GM19463 (cell line): ENCODE data around the gene FAM171A2.
"Not testable (repeated sequence)": the region's sequence is repeated elsewhere in the genome, so short reads cannot be mapped to it uniquely, and the experiment has no call there.

Source experiments
- ATAC-seq: cut with Tn5 transposase; IDR thresholded peaks from one replicate; pipeline ENCODE4 v1.9.1; 2021; ENCODE audit warnings: mild to moderate bottlenecking, moderate library complexity; ENCODE audit not compliant: unreplicated experiment

FAM171A2 gene

DNA sequence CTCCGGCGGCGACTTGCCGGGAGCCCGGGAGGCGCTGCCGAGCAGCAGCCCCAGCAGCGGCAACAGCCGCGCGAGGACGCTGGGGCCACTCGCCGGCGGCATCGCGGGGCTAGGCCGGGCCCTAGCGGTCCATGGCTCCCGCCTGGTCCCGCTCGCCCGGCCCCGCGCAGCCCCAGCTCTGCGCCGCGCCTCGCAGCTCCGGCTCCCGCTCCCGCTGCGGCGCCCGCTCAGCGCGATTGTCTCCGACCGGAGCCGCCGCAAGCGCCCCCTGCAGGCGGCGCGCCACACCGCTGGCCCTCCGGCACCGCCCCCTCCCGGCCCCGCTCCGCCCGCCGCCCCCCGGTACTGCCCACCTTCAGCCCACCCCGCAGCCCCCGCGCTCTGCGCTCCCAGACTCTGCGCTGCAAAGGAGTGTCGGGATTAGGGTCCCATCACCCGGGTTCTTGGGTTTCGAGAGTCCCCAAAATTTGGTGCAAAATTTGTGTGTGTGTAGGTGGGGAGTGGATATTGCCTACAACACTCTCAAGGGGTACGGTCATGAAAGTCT, at the start of gene FAM171A2:
Gene FAM171A2 (minus strand): TSS at position 241 of the 547 bp plus-strand sequence. CDS start 139 bp downstream, at position 102.
- ATAC-seq = no peak

DNA sequence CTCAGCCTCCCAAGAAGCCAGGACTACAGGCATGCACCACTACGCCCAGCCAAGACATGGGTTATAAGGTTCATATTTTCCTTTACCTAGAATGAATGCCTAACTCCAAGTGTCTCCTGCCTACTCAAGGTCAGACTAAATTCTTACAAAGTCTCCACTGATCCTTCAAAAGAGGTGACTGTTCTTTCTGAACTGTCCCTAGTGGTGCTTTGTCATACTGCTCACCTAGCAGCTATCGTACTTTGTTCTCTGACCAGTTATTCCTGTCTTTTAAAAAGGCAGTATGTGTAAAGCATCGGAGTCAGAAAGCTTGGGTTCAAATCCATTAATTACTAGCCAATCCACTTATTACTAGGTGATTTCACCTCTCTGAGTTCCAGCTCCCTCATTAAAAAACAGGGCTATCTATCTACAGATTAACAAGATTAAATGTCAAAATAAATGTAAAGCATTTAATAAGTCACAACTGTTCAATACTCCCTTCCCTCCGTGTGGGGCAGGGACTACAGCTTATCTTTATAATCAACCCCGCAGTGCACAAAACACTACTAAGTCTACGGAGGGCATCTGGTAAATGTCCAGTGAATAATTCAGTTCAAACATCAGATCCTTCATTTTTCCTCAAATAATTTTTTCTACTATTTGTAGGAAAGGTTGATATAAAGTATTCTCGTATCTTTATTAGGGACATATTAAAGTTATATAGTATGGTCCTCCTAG, 45.8 kb upstream of the FAM171A2 start:
- ATAC-seq = no peak

DNA sequence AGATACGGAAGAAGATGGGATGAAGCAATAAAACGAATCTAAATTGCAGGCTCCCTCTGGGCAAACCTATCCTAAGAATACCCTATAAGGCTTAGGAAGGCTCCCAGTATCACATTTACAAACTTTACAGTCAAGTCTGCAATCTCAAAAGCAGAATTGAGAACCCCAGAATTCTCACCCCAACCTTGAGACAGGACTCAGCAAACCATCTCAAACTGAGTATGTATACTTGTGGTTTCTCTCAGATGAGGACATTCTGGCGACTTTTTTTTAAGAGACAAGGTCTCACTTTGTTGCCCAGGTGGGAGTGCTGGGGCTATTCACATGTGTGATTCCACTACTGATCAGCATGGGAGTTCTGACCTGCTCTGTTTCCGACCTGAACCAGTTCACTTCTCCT, 45.1 kb upstream of the FAM171A2 start:
- no peak for ATAC-seq

DNA sequence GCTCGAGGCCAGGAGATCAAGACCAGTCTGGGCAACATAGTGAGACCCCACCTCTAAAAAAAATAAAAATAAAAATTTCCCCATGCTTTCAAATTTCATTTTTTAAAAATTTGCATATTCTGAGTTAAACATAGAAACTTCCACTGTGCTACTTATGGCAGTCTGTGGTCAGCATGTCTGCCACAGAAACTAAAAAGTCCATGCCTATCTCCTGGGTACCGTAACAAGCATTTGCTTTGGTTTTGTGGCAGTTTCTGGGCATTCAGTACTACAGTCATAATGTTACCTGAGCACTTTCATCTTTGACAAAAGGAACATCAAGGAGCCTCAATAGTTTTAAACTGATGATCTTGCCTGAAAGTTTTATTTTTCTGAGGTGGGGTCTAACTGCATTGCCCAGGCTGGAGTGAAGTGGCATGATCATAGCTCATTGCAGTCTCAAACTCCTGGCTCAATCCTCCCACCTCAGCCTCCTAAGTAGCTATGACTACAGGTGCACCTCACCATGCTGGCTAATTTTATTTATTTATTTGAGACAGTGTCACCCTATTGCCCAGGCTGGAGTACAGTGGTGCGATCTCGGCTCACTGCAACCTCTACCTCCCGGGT, 39.0 kb upstream of the FAM171A2 start:
- peak; percentile 58 for ATAC-seq

DNA sequence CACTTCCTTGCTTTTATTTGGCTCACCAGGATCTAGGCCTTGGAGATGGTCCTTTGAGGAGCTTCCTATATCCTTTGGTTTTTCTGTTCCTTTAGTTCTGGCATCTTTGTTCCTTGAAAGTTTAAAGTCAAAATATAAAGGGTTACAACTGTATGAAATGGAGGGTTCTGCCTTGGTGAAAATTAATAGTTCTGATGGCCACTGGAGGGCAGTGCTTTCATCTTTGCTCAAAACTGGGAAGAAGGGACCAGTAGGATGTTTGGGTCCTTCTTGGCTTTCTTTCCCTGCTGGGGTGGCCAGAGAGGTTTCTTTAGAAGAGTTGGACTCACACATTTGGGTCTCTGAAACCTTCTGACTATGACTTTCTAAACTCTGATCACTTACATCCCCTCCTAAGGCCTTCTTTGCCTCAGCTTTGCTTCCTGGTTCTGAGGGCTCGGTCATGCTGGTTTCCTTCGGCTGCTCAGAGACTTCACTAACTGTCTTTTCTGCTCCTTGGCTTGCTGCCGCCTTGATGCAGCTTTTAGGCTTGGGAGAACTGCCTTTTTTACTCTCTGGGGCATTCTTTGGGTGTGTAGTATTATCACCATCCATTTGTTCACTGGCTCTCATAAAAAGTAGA, 36.7 kb upstream of the FAM171A2 start:
- no peak for ATAC-seq

DNA sequence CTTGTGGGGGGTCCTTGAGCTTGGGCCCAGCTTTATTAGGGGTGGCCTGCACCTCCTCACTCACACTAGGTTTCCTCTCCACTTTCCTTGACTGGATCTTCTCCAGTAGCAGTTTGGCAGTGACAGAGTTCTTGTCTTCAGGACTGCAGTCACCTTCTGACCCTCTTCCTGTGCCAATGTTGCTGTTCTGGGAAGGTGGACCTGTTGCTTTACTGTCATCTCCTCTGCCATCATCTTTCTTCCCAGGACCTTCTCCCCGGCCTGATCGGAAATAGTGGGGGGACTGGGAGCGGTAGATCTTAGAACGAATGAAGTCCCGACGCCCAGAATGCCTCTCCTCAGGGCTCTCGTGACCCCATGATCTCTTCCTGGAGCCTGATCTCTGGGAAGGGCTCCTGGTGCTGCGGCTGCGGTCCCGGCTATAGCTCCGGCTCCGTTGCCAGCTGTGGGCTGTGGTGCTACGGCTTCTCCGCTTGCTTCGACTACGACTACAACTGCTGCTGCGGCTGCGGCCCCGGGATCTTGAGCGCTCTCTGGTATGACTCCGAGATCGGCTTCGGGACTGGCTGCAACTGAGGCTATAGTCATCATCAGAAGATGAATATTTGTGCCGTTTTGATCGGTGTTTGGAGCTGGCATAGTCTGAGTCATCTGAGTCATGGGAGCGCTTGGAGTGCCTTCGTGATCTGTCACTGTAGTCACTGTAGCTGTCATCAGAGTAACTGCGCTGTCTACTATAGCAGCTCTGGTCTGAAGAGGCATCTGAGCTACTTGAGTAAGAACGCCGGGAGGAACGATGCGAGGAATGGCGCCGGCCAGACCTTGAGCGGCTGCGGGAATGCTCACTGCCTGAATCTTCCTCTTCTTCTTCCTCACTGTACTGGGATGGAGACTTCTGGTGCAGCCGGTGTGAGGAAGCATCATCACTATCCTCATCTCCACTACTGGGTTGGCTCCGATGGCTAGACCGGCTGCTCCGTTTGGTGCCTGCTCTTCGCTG, 35.3 kb upstream of the FAM171A2 start:
- no peak for ATAC-seq

DNA sequence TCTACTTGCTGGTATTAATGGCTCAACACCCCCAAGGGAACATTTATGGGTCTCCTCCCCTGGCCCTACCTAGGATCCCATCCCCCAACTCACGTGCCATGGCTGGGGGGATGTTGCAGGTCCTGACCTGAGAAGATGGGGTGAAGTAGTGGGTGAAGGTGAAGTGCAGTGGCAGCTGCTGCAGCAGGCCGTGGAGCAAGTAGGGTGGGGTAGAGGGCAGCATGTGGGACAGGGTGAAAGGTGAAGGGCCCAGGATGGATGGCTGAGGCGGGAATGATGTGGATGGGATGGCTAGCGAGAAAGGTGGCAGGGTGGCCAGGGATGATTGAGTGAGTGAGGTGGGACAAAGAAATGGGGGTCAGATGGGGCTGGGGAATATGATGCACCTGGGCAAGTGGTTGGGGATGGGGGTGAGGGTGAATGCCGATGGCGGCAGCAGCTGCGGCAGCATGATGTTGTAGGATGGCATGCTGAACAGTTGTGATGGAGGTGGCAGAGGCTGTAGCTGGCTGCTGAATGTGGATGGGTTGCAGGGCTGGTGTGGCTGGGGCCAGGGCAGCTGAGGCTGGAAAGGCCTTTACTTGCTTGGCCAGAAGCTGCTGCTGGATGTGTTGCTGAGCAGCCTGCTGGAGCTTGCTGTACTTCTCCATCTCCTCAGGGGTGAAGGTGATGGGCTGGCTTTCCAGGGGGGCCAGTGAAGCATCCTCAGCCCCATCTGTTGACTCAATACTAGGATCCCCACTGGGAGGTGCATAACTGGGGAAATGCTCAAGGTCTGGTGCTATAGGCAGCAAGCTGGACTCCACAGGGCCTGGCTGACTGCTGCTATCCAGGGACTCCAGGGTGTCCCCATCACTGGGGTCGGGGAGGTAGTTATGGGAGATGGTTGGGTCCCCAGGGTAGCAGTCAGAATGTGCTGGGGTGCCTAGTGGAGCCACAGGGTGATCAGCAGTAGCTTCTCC, 34.1 kb upstream of the FAM171A2 start:
- no peak for ATAC-seq

DNA sequence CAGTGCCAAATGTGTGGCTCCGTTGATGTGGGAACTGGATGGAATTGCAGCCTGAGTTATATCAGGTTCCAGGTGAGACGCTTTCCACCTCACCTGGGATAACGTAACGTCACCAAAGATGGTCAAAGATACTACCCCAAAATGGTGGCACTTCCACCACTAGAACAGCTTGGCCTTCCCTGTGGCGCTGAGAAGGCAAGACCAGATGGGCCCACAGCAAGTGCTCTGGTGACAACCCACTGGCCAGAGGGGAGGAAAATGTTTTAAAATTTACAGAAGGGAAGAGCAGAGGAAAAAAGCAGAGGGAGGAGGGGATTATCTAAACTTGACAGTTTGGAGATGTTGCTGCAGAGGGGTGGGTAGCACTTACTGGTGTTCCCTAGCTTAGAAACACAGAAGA, 33.3 kb upstream of the FAM171A2 start:
- ATAC-seq = no peak

DNA sequence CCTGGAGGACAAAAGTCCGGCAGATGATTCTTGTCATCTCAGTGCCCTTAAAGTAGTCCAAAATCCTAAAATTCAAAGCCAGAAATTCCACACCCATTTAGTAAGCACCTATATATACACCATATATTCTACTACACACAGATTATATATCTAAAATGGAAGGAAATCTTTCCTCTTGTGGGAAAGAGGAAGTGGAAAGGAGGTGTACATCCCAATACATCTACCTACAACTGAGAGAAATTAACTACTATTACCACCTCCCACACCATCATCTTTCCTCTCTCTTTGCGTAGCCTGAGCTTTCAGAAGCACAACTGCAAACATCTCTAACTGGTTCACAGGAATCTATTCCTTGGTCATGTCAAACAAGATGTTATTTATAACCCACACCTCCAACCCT, 31.2 kb upstream of the FAM171A2 start:
- ATAC-seq = no peak

DNA sequence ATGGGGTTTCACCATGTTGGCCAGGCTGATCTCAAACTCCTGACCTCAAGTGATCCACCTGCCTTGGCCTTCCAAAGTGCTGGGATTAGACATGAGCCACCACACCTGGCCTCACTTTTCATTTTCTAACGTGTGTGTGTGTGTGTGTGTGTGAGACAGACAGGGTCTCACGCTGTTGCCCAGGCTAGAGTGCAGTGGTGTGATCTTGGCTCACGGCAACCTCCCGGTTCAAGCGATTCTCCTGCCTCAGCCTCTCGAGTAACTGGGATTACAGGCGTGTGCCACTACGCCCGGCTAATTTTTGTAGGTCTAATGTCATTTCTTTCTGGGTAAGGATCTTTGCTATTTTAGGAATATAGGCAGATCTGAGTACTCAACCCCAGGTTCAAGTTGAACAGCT, 30.5 kb upstream of the FAM171A2 start:
- ATAC-seq = not testable (repeated sequence)

DNA sequence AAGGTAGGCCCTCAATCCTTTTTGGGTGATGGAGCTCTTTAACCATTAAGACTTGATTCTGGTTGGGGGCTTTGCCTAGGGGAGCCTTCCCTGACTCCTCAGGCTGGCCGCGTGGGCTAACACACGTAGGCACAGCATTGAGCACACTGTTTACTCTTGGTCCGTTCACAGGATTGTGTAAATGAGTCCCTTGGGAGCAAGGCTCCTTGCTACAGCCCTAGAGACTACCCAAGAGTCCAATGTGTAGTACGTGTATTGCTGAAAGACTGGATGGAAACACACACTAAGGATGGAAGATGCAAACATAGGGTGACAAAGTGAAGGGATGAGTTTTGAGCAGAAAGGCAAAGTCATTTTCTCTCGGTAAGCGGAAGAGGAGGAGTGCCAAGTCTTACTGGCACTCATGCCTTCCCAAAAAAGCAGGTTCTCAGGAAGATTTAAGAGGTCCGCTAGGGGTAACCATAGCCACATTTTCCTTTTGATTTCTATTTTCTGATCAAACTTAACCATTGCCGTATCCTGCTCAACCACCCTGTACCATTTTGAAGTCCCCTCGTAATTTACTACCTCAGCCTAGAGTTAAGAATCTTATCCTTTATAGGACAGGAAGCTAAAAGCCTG, 26.7 kb upstream of the FAM171A2 start:
- no peak for ATAC-seq

DNA sequence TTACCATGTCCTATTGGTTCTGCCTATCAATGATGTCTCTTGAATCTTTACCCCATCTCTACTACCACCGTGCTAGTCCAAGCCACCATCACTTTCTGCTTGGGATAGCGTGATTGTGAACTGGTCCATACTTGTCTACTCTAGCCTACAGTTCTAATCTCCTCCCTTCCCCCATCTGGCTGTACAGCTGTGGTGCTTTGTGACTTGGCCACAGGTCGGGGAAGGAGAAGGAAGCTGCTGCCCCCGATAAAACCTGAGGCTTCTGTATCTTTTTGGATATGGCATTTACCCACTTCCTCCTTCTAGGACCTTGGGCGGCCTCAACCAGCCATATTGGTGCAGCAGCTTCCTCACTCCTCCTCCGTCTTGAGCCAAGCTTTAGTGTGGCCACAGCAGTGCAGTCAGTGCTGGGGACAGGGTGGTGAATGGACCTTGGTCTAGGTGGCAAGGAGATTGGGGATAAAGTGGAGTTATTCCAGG, 26.1 kb upstream of the FAM171A2 start:
- no peak for ATAC-seq

DNA sequence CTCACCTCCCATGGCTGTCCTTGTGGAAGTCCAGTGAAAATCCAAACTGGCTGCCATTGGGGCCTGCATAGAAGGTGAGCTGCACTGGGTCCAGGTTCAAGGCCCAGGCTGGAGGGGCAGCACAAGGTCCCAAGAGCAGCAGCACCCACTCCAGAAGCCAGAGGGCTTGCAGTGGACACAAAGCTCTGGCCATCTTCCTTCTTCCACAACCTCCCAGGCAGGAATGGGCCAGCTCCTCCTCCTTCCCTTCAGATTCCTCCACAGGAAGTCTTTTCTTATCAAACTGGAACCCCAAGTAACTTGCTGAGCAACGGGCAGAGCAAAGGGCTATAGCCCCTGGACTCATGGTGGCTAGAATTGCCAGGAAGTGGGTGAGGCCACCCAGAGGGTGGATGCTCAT, 25.6 kb upstream of the FAM171A2 start, which contains the start of gene ITGA2B:
Gene ITGA2B (minus strand): TSS at position 369 of the 400 bp plus-strand sequence. CDS start 176 bp downstream, at position 193.
- ATAC-seq = no peak

DNA sequence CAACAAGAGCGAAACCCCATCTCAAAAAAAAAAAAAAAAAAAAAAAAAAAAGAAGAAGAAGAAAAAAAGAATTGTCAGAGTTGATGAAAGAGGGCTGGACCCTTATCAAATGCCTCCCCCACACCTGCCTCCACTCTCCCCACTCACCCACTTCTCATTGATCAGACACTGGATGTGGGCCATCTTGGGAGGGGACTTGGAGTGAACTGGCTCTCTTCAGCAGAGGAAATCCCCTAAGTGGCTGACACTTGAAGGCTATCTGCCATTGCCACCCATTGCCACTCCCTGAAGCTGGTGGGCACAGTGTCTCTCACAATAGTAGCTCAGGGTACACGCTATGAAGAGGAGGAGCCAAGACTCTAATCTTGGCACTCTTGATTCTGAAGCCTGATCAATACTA, 24.2 kb upstream of the FAM171A2 start:
- ATAC-seq = no peak

DNA sequence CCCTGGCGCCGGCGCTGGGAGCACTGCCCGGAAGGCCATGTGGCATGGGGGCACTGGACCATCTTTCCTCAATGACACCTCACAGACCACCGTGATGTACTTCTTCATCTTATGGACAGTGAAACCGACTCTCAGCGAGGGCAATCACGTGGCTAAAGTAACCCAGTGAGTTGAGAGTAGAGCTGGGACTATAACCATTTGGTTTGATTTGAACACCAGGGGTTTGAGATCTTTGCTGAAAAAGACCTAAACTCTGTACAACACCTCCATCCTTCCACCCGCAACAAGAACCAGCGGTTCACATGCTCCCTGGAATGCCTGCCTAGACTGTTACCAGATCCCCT, 22.5 kb upstream of the FAM171A2 start:
- ATAC-seq = no peak

DNA sequence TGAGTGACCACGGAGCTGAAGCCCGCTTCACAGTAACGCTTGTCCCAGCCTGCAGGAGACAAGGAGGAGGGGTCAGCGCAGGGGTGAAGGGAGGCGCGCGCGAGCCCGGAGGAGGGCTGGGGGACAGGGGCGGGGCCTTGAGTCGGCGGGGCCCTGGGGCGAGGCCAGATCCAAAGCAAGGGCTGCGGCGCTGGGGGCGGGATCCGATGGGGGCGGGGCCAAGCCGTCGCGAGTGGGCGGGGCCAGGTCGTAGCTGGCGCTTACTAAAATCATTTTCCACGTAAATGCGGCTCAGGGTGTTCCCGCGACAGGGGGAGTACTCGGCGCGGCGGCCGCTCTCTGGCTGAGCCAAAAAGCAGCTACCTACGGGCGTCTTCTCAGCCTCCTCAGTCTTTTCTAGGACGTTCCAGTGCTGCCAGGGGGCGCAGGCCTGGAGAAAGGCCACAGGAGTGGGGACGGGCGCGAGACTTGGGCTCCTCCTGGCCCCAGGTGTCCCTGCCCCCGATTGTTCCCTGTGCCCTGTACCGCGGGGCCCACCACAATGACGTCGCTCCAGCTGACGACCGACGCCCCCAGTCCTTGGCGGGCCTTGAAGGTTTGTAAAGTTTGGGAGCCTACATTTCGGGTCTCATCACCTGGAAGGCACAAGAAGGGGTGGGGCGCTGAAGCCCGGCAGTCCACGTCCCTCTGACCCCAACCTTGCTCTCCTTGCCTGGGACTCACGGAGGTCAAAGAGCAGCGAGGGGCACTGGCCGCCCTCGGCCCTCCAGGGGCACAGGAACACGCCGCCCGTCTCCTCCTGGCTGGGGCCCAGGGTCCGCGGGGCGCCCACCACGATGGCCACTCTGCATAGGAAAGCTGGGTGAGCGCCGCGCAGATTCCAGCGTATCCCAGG, 21.9 kb upstream of the FAM171A2 start:
- peak; percentile 58 for ATAC-seq

DNA sequence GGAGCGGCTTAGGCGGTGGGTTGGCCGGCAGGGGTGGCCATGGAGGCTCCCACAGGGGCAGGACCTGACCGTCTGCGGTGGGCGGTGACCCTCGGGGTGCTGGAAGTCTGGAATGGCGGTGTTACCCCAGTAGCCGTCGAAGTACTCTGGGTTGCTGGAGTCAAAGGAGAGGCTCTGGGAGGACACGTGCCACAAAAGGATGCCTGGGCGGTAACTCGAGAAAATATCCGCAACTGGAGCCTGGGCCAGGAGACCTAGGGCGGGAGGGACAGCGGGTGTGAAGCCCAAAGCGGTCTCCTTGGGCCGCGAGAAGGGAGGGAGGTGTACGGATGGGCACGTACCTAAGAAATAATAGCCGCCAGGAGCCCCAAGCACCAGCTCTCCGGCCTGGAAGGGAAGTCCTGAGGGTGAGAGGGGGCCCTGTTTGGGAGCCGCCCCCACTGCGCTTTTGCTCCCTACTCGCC, 21.2 kb upstream of the FAM171A2 start:
- ATAC-seq = no peak

DNA sequence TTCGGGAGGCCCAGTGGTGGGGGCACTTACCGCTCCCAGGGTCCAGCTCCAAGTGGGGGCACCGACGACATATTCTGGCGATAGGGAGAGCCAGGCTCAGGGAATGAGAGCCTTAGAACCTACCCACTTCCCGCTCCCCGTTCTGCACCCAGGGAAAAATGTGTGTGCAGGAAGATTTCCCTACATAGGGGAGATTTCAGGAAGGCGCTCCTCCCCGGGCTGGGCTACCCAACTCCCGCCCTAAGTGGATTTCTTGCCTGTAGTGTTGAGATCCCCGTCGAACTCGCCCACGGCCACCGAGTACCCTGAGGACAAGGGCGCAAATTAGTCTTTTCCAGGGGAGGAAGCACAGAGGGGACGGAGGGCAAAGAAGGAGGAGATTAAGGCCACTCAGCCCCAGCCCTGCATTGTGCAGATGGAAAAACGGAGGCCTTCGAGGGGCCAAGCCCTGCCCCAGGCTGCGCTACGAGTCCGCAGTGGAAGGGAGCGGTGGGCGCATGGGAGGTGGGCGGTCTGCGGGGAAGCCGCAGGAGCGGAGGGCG, 20.7 kb upstream of the FAM171A2 start:
- no peak for ATAC-seq
